GM23338 (cell line): ENCODE measurements around the gene SLC9C1. TPM values are rescaled to one million over a fixed set of nuclear protein-coding genes. Genes with fewer than 3 reads are reported as not detected.

ENCODE experiments used
- ATAC-seq: fragments of 200-7000 bp; cut with Tn5 transposase; 3 replicates; pipeline ENCODE4 v1.9.1; 2020
- DNase-seq: peaks from one replicate; pipeline ENCODE4 v3.0.0-alpha.2; 2015; ENCODE audit warnings: low spot score
- H2AFZ ChIP-seq: fragments of 200-600 bp; sonication (generic); 2 replicates; pipeline ENCODE4 v1.8.0; 2016; ENCODE audit warnings: antibody characterized with exemption, mild to moderate bottlenecking, moderate library complexity
- H3F3A ChIP-seq: fragments of 200-600 bp; sonication (generic); replicated peaks from 2 replicates; pipeline ENCODE4 v1.8.0; 2017; ENCODE audit warnings: antibody characterized with exemption, mixed run types, low read depth
- H3K27ac ChIP-seq: fragments of 200-600 bp; sonication (generic); 2 replicates; pipeline ENCODE4 v1.6.1; 2016; ENCODE audit warnings: low read depth
- H3K27me3 ChIP-seq: fragments of 200-600 bp; sonication (generic); 2 replicates; pipeline ENCODE4 v1.8.0; 2016; ENCODE audit warnings: mild to moderate bottlenecking, mixed run types, moderate library complexity; ENCODE audit not compliant: insufficient read depth
- H3K36me3 ChIP-seq: fragments of 200-600 bp; sonication (generic); 2 replicates; pipeline ENCODE4 v1.8.0; 2016; ENCODE audit warnings: mild to moderate bottlenecking; ENCODE audit not compliant: insufficient read depth
- H3K4me1 ChIP-seq: fragments of 200-600 bp; sonication (generic); 2 replicates; pipeline ENCODE4 v1.8.0; 2016; ENCODE audit warnings: mild to moderate bottlenecking, moderate library complexity; ENCODE audit not compliant: insufficient read depth
- H3K4me2 ChIP-seq: fragments of 200-600 bp; sonication (generic); 2 replicates; pipeline ENCODE4 v1.7.1; 2017; ENCODE audit warnings: mixed run types
- H3K4me3 ChIP-seq: fragments of 200-600 bp; sonication (generic); 2 replicates; pipeline ENCODE4 v1.6.1; 2016; ENCODE audit warnings: mixed run types
- H3K79me2 ChIP-seq: fragments of 200-600 bp; sonication (generic); replicated peaks from 2 replicates; pipeline ENCODE4 v1.8.0; 2017; ENCODE audit warnings: mild to moderate bottlenecking; ENCODE audit not compliant: insufficient read depth
- H3K9me2 ChIP-seq: fragments of 200-600 bp; sonication (generic); 2 replicates; pipeline ENCODE4 v1.8.0; 2017; ENCODE audit not compliant: insufficient read depth
- H4K20me1 ChIP-seq: fragments of 200-600 bp; sonication (generic); replicated peaks from 2 replicates; pipeline ENCODE4 v1.8.0; 2017; ENCODE audit warnings: mild to moderate bottlenecking; ENCODE audit not compliant: insufficient read depth
- H3K27ac Mint-ChIP-seq: 2 replicates; pipeline ENCODE4 v1.8.0; 2020; ENCODE audit warnings: inconsistent platforms, mild to moderate bottlenecking, moderate library complexity, mixed read lengths
- H3K27me3 Mint-ChIP-seq: 3 replicates; pipeline ENCODE4 v1.8.0; 2022; ENCODE audit warnings: low read depth, mild to moderate bottlenecking, moderate library complexity, mixed read lengths, inconsistent platforms; ENCODE audit not compliant: insufficient read depth, poor library complexity
- H3K36me3 Mint-ChIP-seq: 3 replicates; pipeline ENCODE4 v1.8.0; 2021; ENCODE audit warnings: low read depth, mild to moderate bottlenecking, inconsistent platforms, moderate library complexity, mixed read lengths
- H3K4me1 Mint-ChIP-seq: 3 replicates; pipeline ENCODE4 v1.8.0; 2020; ENCODE audit warnings: mild to moderate bottlenecking, inconsistent platforms, mixed read lengths
- H3K4me3 Mint-ChIP-seq: 3 replicates; pipeline ENCODE4 v1.8.0; 2021; ENCODE audit warnings: moderate library complexity, mild to moderate bottlenecking, inconsistent platforms, mixed read lengths
- H3K9me3 Mint-ChIP-seq: 3 replicates; pipeline ENCODE4 v1.8.0; 2020; ENCODE audit warnings: moderate library complexity, mild to moderate bottlenecking, inconsistent platforms, mixed read lengths
- CREB1 ChIP-seq: fragments of 250-450 bp; sonication (Bioruptor Pico); IDR thresholded peaks from 2 replicates; pipeline ENCODE4 v1.5.0; 2020; ENCODE audit warnings: low read depth, mild to moderate bottlenecking, moderate library complexity
- CTCF ChIP-seq, 2 experiments: fragments of 200-600 bp in 1 of 2; sonication (generic) in 1 of 2; conservative IDR thresholded peaks; 2 replicates each; pipeline versions ENCODE4 v1.5.1 to v1.6.1; 2016 to 2017; ENCODE audit warnings: antibody characterized with exemption in 2 of 2, low read depth in 2 of 2, mild to moderate bottlenecking in 2 of 2, moderate library complexity in 1 of 2
- ETS1 ChIP-seq: IDR thresholded peaks from 2 replicates; pipeline ENCODE4 v1.6.1; 2016; ENCODE audit warnings: antibody characterized with exemption
- EZH2 ChIP-seq: fragments of 200-600 bp; sonication (generic); IDR thresholded peaks from one replicate; pipeline ENCODE4 v1.8.0; 2017; ENCODE audit warnings: antibody characterized with exemption, mild to moderate bottlenecking, low read depth; ENCODE audit not compliant: unreplicated experiment
- EZH2phosphoT487 ChIP-seq: fragments of 200-600 bp; sonication (generic); IDR thresholded peaks from one replicate; pipeline ENCODE4 v1.8.1; 2018; ENCODE audit warnings: antibody characterized with exemption; ENCODE audit not compliant: unreplicated experiment
- JUNB ChIP-seq: IDR thresholded peaks from one replicate; pipeline ENCODE4 v1.6.1; 2016; ENCODE audit warnings: antibody characterized with exemption; ENCODE audit not compliant: unreplicated experiment
- NANOG ChIP-seq: IDR thresholded peaks from 2 replicates; pipeline ENCODE4 v1.6.1; 2016; ENCODE audit warnings: antibody characterized with exemption, borderline replicate concordance
- POLR2AphosphoS5 ChIP-seq: IDR thresholded peaks from 2 replicates; pipeline ENCODE4 v1.6.1; 2016; ENCODE audit warnings: antibody characterized with exemption, low read depth
- REST ChIP-seq: IDR thresholded peaks from one replicate; pipeline ENCODE4 v1.6.1; 2018; ENCODE audit warnings: antibody characterized with exemption; ENCODE audit not compliant: unreplicated experiment
- STAT1 ChIP-seq: IDR thresholded peaks from one replicate; pipeline ENCODE4 v1.6.1; 2016; ENCODE audit warnings: antibody characterized with exemption; ENCODE audit not compliant: unreplicated experiment
- ZNF114 ChIP-seq: fragments of 250-450 bp; sonication (Bioruptor Pico); IDR thresholded peaks from 2 replicates; pipeline ENCODE4 v1.5.0; 2020; ENCODE audit warnings: mild to moderate bottlenecking, moderate library complexity
- ZNF331 ChIP-seq: fragments of 250-450 bp; sonication (Bioruptor Pico); IDR thresholded peaks from 2 replicates; pipeline ENCODE4 v1.5.0; 2020; ENCODE audit warnings: low read depth, mild to moderate bottlenecking, moderate library complexity
- ZNF462 ChIP-seq: fragments of 250-450 bp; sonication (Bioruptor Pico); IDR thresholded peaks from 2 replicates; pipeline ENCODE4 v1.5.0; 2020; ENCODE audit warnings: mild to moderate bottlenecking, moderate library complexity
- polyA plus RNA-seq: library from polyadenylated mRNA; unstranded; fragments of >200 nt; fragmentation: Nextera tagmentation; extraction: Ambion mirVana; gene quantifications from 2 replicates; pipeline ENCODE4 v1.2.1, GENCODE V29; 2016
- total RNA-seq: library from RNA; depleted of rRNA; stranded (reverse); fragments of >200 nt; shearing (Covaris generic); gene quantifications from 2 replicates; pipeline ENCODE4 v1.2.3, GENCODE V29; 2014

SLC9C1 gene
- total and polyA plus RNA-seq, 2 experiments from 2014 or later = 0.97 to 1.8 TPM

GRCh38 chr3:112306825-112307224, 12.8 kb upstream of the SLC9C1 start:
- Histone ChIP-seq H4K20me1 (no peaks in the 10 kb centered on the region), H2AFZ (no peak overlapping the region), H3K36me3 (no peaks in the 10 kb centered on the region), H3K4me2 (no peak overlapping the region), H3F3A (peaks cover 19% of the 10 kb centered on the region; the same call in 1 of the 2 replicates), H3K4me1 (peaks cover 32% of the 10 kb centered on the region), H3K9me2 (no peaks in the 10 kb centered on the region), H3K79me2 (no peaks in the 10 kb centered on the region), H3K4me3 (no peak overlapping the region), H3K27ac (no peak overlapping the region), H3K27me3 (no peaks in the 10 kb centered on the region)
- Mint-ChIP-seq H3K4me1 (peaks cover 21% of the 10 kb centered on the region), H3K27ac (0 out of 2 replicates have a peak overlapping the region, but pooled peaks have one; percentile 37), H3K36me3 (no peaks in the 10 kb centered on the region; the same call in 2 of the 3 replicates), H3K27me3 (peaks cover 1% of the 10 kb centered on the region), H3K9me3 (no peaks in the 10 kb centered on the region; the same call in 2 of the 3 replicates), H3K4me3 (no peak overlapping the region)
- ATAC-seq (no peak), DNase-seq (no peak)
- TF ChIP-seq CREB1 (CRISPR knock-in tag) = no peak
- no peak for TF ChIP-seq EZH2
- TF ChIP-seq CTCF (conservative IDR thresholded peaks at IDR 0.05; ENCODE audit: low read depth in 2 of 2) = no peak
- no peak for TF ChIP-seq ZNF114 (CRISPR knock-in tag)
- TF ChIP-seq JUNB = no peak
- TF ChIP-seq ZNF331 (CRISPR knock-in tag) = no peak
- TF ChIP-seq POLR2AphosphoS5 = no peak
- TF ChIP-seq STAT1 = no peak
- no peak for TF ChIP-seq ZNF462 (CRISPR knock-in tag)
- no peak for TF ChIP-seq REST
- no peak for TF ChIP-seq ETS1
- no peak for TF ChIP-seq EZH2phosphoT487
- TF ChIP-seq NANOG = no peak
